ENCODE results near the gene MYF6.

Gene MYF6

GRCh38 chr12:80690090-80690489, 17.3 kb upstream of the MYF6 start:
- Histone ChIP-seq H3K56ac (ENCODE audit: low read length) (no peak overlapping the region), H2BK15ac (replicated peaks; ENCODE audit: low read depth) (no peak overlapping the region), H4K8ac (ENCODE audit: low read depth, low read length) (no peak overlapping the region), H3K27ac (ENCODE audit: low read depth, low read length) (no peak overlapping the region), H3K79me2 (ENCODE audit: control insufficient read depth, insufficient read depth, low read length) (no peaks in the 10 kb centered on the region), H3K23ac (ENCODE audit: low read length) (no peak overlapping the region), H2BK120ac (ENCODE audit: low read depth, low read length) (no peak overlapping the region), H2AK5ac (ENCODE audit: low read length) (no peak overlapping the region), H3K18ac (ENCODE audit: low read length) (no peak overlapping the region), H3K4me2 (ENCODE audit: low read length) (no peak overlapping the region), H3K4me1 (ENCODE audit: control insufficient read depth, low read depth, low read length) (no peaks in the 10 kb centered on the region), H4K5ac (ENCODE audit: low read length) (no peak overlapping the region), H2BK5ac (ENCODE audit: low read length) (no peak overlapping the region), H3K79me1 (ENCODE audit: low read length) (no peaks in the 10 kb centered on the region), H3K9ac (ENCODE audit: low read length) (no peak overlapping the region), H3K4ac (ENCODE audit: low read depth, low read length) (no peak overlapping the region), H3K27me3 (ENCODE audit: insufficient read depth, low read length, poor library complexity) (no peaks in the 10 kb centered on the region), H3K4me3 (ENCODE audit: low read length) (no peak overlapping the region), H3K36me3 (ENCODE audit: control insufficient read depth, insufficient read depth, low read length) (no peaks in the 10 kb centered on the region)
- no peak for DNase-seq
- WGBS (ENCODE audit: extremely low coverage, insufficient coverage, low lambda C conversion rate), result no CpG with 5 or more reads among the region's 1 CpG

DNA sequence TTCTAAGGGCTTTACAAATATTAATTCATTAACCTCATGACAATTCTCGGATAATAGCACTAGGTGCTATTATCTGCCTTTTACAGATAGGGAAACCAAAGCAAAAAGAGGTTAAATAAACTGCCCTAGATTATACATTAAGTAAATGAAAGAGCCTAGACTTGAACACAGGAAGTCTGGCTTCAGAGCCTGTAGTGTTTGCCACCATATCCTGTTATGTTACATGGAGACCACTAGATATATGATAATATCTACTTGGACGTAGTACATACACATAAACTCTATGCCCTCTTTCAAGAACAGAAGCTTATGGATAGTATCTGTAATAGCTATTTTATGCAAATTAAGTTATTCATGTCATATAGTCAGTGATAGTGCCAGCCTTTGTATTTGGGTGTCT, 16.9 kb upstream of the MYF6 start:
- H3K18ac ChIP-seq (ENCODE audit: low read length), result no peak overlapping the region
- no peak overlapping the region for H3K4me2 ChIP-seq (ENCODE audit: low read length)
- no peak overlapping the region for H3K23ac ChIP-seq (ENCODE audit: low read length)
- H3K4me3 ChIP-seq (ENCODE audit: low read length), result no peak overlapping the region
- no CpG with 5 or more reads among the region's 2 CpGs for WGBS (ENCODE audit: extremely low coverage, insufficient coverage, low lambda C conversion rate)
- DNase-seq, result no peak
- H2BK120ac ChIP-seq (ENCODE audit: low read depth, low read length), result no peak overlapping the region
- H4K5ac ChIP-seq (ENCODE audit: low read length), result no peak overlapping the region
- H3K27me3 ChIP-seq (ENCODE audit: insufficient read depth, low read length, poor library complexity), result no peaks in the 10 kb centered on the region
- H2BK15ac ChIP-seq (replicated peaks; ENCODE audit: low read depth), result no peak overlapping the region
- no peaks in the 10 kb centered on the region for H3K4me1 ChIP-seq (ENCODE audit: control insufficient read depth, low read depth, low read length)
- no peak overlapping the region for H3K56ac ChIP-seq (ENCODE audit: low read length)
- H2BK5ac ChIP-seq (ENCODE audit: low read length), result no peak overlapping the region
- no peak overlapping the region for H3K9ac ChIP-seq (ENCODE audit: low read length)
- H4K8ac ChIP-seq (ENCODE audit: low read depth, low read length), result no peak overlapping the region
- H3K79me1 ChIP-seq (ENCODE audit: low read length), result no peaks in the 10 kb centered on the region
- H3K79me2 ChIP-seq (ENCODE audit: control insufficient read depth, insufficient read depth, low read length), result no peaks in the 10 kb centered on the region
- no peak overlapping the region for H2AK5ac ChIP-seq (ENCODE audit: low read length)
- H3K36me3 ChIP-seq (ENCODE audit: control insufficient read depth, insufficient read depth, low read length), result no peaks in the 10 kb centered on the region
- no peak overlapping the region for H3K4ac ChIP-seq (ENCODE audit: low read depth, low read length)
- no peak overlapping the region for H3K27ac ChIP-seq (ENCODE audit: low read depth, low read length)

- H3K79me1 ChIP-seq (ENCODE audit: low read length), result no peaks in the 10 kb centered on the region
- H2BK5ac ChIP-seq (ENCODE audit: low read length), result no peak overlapping the region
- H4K8ac ChIP-seq (ENCODE audit: low read depth, low read length), result no peak overlapping the region
- no peak overlapping the region for H3K56ac ChIP-seq (ENCODE audit: low read length)
- no peak for DNase-seq
- no peaks in the 10 kb centered on the region for H3K79me2 ChIP-seq (ENCODE audit: control insufficient read depth, insufficient read depth, low read length)
- H3K9ac ChIP-seq (ENCODE audit: low read length), result no peak overlapping the region
- H2BK120ac ChIP-seq (ENCODE audit: low read depth, low read length), result no peak overlapping the region
- no peak overlapping the region for H3K4me2 ChIP-seq (ENCODE audit: low read length)
- no peaks in the 10 kb centered on the region for H3K4me1 ChIP-seq (ENCODE audit: control insufficient read depth, low read depth, low read length)
- H3K27me3 ChIP-seq (ENCODE audit: insufficient read depth, low read length, poor library complexity), result no peaks in the 10 kb centered on the region
- no peak overlapping the region for H3K4me3 ChIP-seq (ENCODE audit: low read length)
- H4K5ac ChIP-seq (ENCODE audit: low read length), result no peak overlapping the region
- H3K18ac ChIP-seq (ENCODE audit: low read length), result no peak overlapping the region
- no peak overlapping the region for H2AK5ac ChIP-seq (ENCODE audit: low read length)
- H3K36me3 ChIP-seq (ENCODE audit: control insufficient read depth, insufficient read depth, low read length), result no peaks in the 10 kb centered on the region
- no CpG with 5 or more reads among the region's 1 CpG for WGBS (ENCODE audit: extremely low coverage, insufficient coverage, low lambda C conversion rate)
- no peak overlapping the region for H3K27ac ChIP-seq (ENCODE audit: low read depth, low read length)
- no peak overlapping the region for H3K4ac ChIP-seq (ENCODE audit: low read depth, low read length)
- no peak overlapping the region for H2BK15ac ChIP-seq (replicated peaks; ENCODE audit: low read depth)
- no peak overlapping the region for H3K23ac ChIP-seq (ENCODE audit: low read length)
These were observed 15.3 kb upstream of the MYF6 start for GRCh38 chr12:80692114-80692513.

GRCh38 chr12:80697270-80697887, 10.1 kb upstream of the MYF6 start:
- no peaks in the 10 kb centered on the region for H3K79me1 ChIP-seq (ENCODE audit: low read length)
- no peak for DNase-seq
- WGBS (ENCODE audit: extremely low coverage, insufficient coverage, low lambda C conversion rate), result no CpG with 5 or more reads among the region's 2 CpGs
- H4K8ac ChIP-seq (ENCODE audit: low read depth, low read length), result no peak overlapping the region
- H3K4me1 ChIP-seq (ENCODE audit: control insufficient read depth, low read depth, low read length), result no peaks in the 10 kb centered on the region
- no peak overlapping the region for H2AK5ac ChIP-seq (ENCODE audit: low read length)
- H3K27me3 ChIP-seq (ENCODE audit: insufficient read depth, low read length, poor library complexity), result no peaks in the 10 kb centered on the region
- H3K23ac ChIP-seq (ENCODE audit: low read length), result no peak overlapping the region
- H3K27ac ChIP-seq (ENCODE audit: low read depth, low read length), result no peak overlapping the region
- H3K4me3 ChIP-seq (ENCODE audit: low read length), result no peak overlapping the region
- no peaks in the 10 kb centered on the region for H3K79me2 ChIP-seq (ENCODE audit: control insufficient read depth, insufficient read depth, low read length)
- H2BK15ac ChIP-seq (replicated peaks; ENCODE audit: low read depth), result no peak overlapping the region
- H4K5ac ChIP-seq (ENCODE audit: low read length), result no peak overlapping the region
- H3K36me3 ChIP-seq (ENCODE audit: control insufficient read depth, insufficient read depth, low read length), result no peaks in the 10 kb centered on the region
- no peak overlapping the region for H2BK5ac ChIP-seq (ENCODE audit: low read length)
- no peak overlapping the region for H3K56ac ChIP-seq (ENCODE audit: low read length)
- no peak overlapping the region for H3K4me2 ChIP-seq (ENCODE audit: low read length)
- H3K18ac ChIP-seq (ENCODE audit: low read length), result no peak overlapping the region
- no peak overlapping the region for H3K9ac ChIP-seq (ENCODE audit: low read length)
- H3K4ac ChIP-seq (ENCODE audit: low read depth, low read length), result no peak overlapping the region
- H2BK120ac ChIP-seq (ENCODE audit: low read depth, low read length), result no peak overlapping the region

DNA sequence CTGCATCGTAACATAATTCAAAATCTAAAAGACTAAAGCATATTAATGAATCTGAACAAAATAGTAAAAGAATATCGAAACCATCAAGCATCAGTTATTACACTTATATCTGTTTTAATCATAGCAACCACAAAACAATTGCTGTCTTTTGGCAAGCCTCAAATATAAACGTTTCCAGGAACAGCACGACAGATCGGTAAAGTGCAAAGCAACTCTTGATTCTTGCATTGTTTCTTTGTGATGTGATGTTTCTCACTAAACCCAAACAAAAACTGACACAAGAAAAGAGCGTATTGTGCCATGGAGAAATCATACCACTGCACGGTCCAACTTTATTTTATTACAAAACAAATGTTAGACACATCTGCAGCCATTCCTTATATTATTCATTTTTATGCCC, 9.2 kb upstream of the MYF6 start:
- no peak for DNase-seq
- no peak overlapping the region for H4K5ac ChIP-seq (ENCODE audit: low read length)
- H3K4ac ChIP-seq (ENCODE audit: low read depth, low read length), result no peak overlapping the region
- no peaks in the 10 kb centered on the region for H3K4me1 ChIP-seq (ENCODE audit: control insufficient read depth, low read depth, low read length)
- no peak overlapping the region for H2BK15ac ChIP-seq (replicated peaks; ENCODE audit: low read depth)
- no peaks in the 10 kb centered on the region for H3K79me2 ChIP-seq (ENCODE audit: control insufficient read depth, insufficient read depth, low read length)
- no peak overlapping the region for H3K4me2 ChIP-seq (ENCODE audit: low read length)
- no peaks in the 10 kb centered on the region for H3K27me3 ChIP-seq (ENCODE audit: insufficient read depth, low read length, poor library complexity)
- H2BK5ac ChIP-seq (ENCODE audit: low read length), result no peak overlapping the region
- WGBS (ENCODE audit: extremely low coverage, insufficient coverage, low lambda C conversion rate), result no CpG with 5 or more reads among the region's 7 CpGs
- H3K4me3 ChIP-seq (ENCODE audit: low read length), result no peak overlapping the region
- no peak overlapping the region for H2AK5ac ChIP-seq (ENCODE audit: low read length)
- no peak overlapping the region for H3K9ac ChIP-seq (ENCODE audit: low read length)
- no peak overlapping the region for H3K23ac ChIP-seq (ENCODE audit: low read length)
- no peak overlapping the region for H3K27ac ChIP-seq (ENCODE audit: low read depth, low read length)
- H3K18ac ChIP-seq (ENCODE audit: low read length), result no peak overlapping the region
- H4K8ac ChIP-seq (ENCODE audit: low read depth, low read length), result no peak overlapping the region
- no peak overlapping the region for H2BK120ac ChIP-seq (ENCODE audit: low read depth, low read length)
- H3K56ac ChIP-seq (ENCODE audit: low read length), result no peak overlapping the region
- no peaks in the 10 kb centered on the region for H3K36me3 ChIP-seq (ENCODE audit: control insufficient read depth, insufficient read depth, low read length)
- H3K79me1 ChIP-seq (ENCODE audit: low read length), result no peaks in the 10 kb centered on the region

GRCh38 chr12:80698847-80699542, 8.4 kb upstream of the MYF6 start:
- Histone ChIP-seq H3K23ac (ENCODE audit: low read length) (no peak overlapping the region), H2BK120ac (ENCODE audit: low read depth, low read length) (no peak overlapping the region), H2BK15ac (replicated peaks; ENCODE audit: low read depth) (no peak overlapping the region), H3K4ac (ENCODE audit: low read depth, low read length) (no peak overlapping the region), H2AK5ac (ENCODE audit: low read length) (no peak overlapping the region), H3K4me2 (ENCODE audit: low read length) (no peak overlapping the region), H2BK5ac (ENCODE audit: low read length) (no peak overlapping the region), H3K36me3 (ENCODE audit: control insufficient read depth, insufficient read depth, low read length) (no peaks in the 10 kb centered on the region), H3K18ac (ENCODE audit: low read length) (no peak overlapping the region), H4K8ac (ENCODE audit: low read depth, low read length) (no peak overlapping the region), H3K9ac (ENCODE audit: low read length) (no peak overlapping the region), H3K4me3 (ENCODE audit: low read length) (no peak overlapping the region), H3K79me2 (ENCODE audit: control insufficient read depth, insufficient read depth, low read length) (no peaks in the 10 kb centered on the region), H3K79me1 (ENCODE audit: low read length) (no peaks in the 10 kb centered on the region), H4K5ac (ENCODE audit: low read length) (no peak overlapping the region), H3K27ac (ENCODE audit: low read depth, low read length) (no peak overlapping the region), H3K56ac (ENCODE audit: low read length) (no peak overlapping the region), H3K27me3 (ENCODE audit: insufficient read depth, low read length, poor library complexity) (no peaks in the 10 kb centered on the region), H3K4me1 (ENCODE audit: control insufficient read depth, low read depth, low read length) (no peaks in the 10 kb centered on the region)
- no peak for DNase-seq
- no CpG with 5 or more reads among the region's 7 CpGs for WGBS (ENCODE audit: extremely low coverage, insufficient coverage, low lambda C conversion rate)
